ENCODE data around the gene PLCG2.
"Not testable (repeated sequence)": the region's sequence is repeated elsewhere in the genome, so short reads cannot be mapped to it uniquely, and the experiment has no call there.

Gene PLCG2

DNA sequence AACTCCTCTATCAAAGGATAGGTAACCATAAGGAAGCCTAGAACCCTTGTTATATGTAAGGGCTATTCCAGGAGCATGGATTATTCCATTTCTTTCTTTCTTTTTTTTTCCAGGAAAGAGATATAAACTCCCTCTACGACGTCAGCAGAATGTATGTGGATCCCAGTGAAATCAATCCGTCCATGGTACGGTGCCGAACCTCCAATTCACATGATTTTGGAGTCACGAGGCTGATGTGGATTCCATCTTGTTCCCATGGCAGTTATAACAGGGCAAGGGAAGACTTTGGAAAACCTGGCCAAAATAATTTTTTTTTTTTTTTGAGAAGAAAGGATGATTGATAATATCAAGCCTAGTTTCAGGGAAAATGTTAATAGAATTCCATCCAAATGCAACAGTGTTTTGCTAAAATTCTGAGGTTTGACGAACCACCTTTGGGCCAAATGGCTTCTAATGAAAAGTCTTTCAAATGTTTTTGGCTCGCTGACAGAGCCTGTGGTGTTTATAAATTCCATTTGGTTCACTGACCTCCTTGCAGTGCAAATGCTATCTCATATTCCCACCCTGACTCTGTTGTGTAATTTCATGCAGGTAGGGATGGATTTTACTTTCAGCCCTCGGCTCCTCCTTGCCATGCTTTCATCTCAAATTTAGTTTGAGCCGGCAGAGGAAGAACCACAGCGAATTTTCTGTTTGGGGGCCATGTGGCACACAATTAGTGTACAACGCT, 142.2 kb downstream of the PLCG2 start:
- DNase-seq, result no peak

DNA sequence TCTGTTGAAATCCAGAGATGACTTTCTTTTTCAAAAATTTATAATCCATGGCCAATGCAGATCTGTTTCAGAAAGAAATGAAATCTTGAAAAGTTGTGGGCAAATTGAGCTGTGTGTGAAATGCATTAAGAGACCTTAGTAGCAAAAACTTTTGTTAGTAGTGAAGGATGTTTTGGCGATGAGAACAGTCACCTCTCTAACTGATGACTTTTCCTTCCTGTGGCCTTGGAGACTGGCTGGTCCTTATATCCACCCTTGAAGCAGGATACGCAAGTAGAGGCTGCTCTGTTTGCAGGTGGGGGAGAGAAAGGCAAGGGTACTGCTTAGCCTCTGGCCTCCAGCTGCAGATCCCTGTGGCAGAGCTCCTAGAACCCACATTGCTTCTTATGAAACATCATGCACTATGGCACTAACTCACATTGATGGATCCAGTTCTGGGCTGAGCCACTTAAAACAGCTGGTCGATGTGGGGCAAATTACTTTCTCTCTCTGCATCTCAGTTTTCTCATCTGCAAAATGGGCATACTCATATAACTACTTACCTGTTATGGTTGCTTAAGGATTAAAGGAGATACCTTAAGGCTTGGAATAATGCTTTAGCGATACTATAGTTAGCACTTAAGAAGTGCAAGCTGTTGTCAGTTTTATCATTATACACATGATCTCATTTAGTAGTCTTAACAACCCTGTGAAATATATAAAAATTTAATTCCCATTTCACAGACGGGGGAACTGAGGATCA, 142.9 kb downstream of the PLCG2 start:
- DNase-seq, result no peak

DNA sequence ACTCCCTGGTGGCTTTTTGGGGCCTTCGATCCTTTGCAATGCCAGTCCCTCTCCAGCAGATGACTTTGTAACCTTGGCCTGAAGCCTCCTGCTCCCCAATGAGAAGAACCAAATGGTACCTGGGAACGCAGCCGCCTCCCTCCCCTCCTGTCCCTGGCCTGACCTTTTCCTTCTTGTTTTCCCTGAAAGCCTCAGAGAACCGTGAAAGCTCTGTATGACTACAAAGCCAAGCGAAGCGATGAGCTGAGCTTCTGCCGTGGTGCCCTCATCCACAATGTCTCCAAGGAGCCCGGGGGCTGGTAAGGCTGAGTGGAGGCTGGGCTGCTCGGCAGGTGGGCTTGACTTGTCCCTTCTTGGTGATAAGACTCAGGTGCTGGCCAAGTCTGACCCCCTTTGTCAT, 144.2 kb downstream of the PLCG2 start:
- DNase-seq, result no peak

DNA sequence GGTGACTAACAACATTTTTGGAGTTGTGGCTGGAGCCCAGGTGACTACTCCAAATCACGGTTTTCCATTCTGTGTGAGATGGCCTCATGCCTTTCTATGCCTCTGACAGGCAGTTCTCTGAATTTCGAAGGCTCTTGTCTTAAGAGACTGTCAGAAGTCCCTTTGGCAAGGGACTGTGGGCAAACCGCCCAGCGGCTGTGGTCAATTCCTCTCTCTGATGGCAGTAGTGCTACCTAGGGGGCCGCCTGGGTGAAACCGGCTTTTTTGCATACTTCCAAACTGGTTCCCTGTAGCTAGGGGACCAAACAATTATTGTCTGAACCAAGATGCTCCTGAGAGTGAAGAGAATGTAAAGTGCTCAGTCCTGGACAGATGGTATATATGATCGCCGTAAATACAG, 145.9 kb downstream of the PLCG2 start:
- no peak for DNase-seq

DNA sequence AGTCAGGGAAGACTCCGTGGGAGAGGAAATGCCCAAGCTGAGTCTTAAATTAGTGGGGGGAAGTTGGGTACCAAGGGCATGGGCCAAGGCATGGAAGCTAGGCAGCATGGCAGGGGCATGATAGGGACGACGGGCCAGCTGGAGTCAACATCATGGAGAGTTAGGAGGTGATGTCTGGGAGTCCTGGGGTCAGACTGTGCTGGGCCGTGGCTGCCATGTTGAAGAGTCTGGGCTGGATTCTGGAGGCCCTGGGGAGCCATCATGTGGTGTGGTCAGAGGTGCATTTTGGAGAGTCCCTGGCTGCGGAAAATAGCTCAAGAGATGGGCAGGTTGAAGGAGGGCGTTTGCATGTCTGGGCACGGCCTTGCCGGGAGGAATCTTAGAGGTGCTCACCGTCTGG, 146.9 kb downstream of the PLCG2 start:
- no peak for DNase-seq

DNA sequence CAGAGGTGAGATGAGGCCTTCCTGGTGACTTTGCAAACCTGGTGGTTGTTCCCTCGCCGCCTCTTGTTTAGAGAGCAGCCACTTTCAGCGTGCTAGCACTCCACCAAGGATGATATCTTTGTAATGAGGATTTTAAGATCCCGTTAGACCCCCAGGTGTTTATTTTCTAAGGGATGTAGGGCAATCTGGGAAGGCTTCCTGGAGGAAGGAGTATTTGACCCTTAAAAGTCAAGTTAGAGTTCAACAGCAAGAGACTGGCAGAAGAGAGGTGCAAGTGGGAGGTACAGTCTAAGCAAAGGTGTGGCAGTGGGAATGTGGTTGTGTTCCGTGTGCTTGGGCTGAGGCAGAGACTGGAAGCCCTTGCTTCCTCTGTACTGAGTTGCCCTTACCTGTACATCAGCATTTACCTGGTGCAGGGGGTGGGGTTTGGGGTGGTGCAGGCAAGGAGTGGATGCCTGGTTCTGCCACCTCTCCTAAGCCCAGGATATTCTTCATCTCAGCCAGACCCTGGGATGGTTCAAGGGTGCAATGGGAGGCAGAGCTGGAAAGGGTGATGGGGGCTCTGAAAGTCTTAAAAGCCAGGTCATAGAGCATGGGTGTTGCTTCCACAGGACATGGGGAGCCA, 148.6 kb downstream of the PLCG2 start:
- DNase-seq, result no peak

DNA sequence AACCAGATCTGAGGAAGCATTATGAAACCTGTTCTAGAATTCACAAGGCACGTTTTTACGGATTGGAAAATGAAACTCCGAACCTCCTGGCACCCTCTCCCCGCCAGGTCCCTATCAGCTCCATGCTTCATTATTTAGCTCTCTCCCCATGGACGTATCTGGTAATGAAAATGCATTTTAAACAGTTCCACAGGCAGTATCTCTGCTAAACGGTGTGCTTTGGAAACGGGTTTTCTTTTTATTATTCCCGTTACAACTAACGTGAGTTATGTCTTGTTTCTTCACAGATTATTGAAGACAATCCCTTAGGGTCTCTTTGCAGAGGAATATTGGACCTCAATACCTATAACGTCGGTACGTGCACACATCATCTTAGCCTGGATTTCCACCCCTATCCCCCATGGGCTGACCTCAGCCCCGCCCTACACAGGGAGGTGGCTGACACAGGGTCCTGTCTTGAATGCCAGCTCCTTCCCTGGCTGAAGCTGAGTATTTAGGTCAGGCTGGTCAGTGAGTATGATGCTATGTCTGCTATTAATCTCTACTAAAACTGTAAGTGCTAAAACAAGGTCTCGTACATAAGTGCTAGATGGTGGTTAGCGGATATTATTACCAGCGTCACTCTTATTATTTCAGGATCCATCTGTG, 149.3 kb downstream of the PLCG2 start:
- no peak for DNase-seq

DNA sequence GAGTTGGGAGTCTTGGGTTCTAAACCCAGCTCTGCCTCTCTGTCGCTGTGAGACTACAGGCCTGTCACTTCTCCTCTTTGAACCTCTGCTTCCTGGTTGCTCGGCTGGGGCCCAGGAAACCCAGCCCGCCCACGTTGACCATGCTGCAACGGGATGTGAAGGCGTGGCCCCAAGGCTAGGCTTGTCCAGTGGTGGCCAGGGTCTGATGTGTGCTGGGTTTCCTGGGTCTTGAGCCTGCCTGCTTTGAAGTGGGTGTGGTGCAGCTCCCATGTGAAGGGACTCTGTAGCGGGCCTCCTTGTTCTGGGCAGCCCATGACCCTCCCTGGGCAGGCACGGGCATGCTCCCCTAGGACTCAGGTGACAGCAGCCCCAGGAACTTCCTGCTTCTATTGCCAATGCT, 149.9 kb downstream of the PLCG2 start:
- DNase-seq, result no peak

DNA sequence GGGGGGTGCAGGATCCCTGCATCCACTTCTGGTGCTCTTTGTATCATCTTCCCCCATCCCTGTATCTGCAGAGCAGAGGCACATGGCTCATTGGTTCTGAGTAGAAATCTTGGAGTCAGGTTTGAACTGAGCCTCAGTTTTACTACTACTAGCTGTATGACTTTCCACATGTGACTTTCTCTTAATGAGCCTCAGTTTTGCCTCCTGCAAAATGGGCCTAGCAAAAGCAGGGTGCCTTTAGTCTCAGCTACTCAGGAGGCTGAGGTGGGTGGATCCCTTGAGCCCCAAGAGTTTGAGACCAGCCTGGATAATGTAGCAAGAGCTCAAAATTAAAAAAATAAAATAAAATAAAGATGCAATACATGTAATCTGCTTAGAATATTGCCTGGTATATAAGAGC, 150.8 kb downstream of the PLCG2 start:
- DNase-seq, result no peak

DNA sequence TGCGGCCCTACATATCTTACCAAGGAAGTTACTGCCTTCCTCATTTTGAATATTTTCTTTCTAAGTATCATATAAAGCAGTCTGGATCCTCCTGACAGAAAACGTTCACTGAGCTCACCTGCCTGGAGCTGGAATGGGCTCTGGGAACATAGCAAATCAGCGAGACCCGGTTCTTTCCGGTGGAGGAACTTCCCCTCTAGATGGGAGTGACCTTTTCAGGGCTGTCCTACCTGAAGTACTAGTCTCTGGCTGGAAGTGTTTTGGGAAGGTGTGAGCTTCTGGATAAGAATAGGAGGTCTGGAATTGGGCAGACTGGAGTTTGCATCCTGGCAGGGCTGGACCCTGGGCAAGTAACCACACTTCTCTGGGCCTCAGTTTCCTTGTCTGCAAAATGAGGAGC, 152.8 kb downstream of the PLCG2 start:
- no peak for DNase-seq

DNA sequence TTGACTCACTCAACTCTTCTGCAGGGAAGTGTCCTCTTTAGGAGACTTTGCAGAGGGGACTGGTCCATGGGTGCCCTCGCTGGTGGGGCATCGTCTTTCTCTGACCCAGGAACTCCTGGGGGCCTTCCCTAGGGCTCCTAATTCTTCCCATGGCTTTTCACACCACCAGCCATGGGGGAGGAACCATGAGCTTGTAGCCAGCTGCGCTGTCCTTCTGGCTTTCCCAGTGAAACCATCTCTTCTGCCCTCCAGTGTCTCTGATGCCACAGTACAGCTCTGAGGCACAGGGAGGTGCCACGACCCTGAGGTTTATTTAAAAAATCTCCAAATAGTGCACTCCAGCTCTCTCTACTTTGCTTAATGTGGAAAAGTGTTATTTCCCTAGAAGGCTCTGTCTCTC, 153.6 kb downstream of the PLCG2 start:
- DNase-seq, result no peak

DNA sequence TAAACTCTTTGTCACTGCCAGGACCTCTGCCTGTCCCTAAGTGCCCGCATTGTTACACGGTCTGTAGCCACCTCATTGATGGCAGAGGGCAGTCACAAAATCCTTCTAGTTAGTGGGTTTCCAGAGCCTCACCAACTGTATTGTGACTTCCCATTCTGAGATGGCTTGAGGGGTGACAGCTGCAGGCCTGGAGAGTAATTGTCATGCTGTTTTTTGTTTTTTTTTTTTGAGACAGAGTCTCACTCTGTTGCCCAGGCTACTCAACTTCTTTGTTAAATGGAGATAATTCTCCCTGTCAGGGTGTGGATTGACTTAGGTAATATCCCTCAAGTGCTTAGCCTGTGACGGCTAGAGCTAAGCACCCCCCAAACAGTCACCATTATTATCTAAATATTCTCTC, 154.3 kb downstream of the PLCG2 start:
- no peak for DNase-seq

DNA sequence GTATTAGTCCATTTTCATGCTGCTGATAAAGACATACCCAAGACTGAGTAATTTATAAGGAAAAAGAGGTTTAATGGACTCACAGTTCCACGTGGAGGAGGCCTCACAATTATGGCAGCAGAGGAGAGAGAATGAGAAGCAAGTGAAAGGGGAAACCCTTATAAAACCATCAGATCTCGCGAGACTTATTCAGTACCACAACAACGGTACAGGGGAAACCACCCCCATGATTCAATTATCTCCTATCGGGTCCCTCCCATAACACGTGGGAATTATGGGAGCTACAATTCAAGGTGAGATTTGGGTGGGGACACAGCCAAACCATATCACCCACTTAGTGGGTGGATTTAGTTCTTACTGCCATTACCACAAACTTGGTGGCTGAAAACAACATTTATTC, 155.6 kb downstream of the PLCG2 start:
- not testable (repeated sequence) for DNase-seq

DNA sequence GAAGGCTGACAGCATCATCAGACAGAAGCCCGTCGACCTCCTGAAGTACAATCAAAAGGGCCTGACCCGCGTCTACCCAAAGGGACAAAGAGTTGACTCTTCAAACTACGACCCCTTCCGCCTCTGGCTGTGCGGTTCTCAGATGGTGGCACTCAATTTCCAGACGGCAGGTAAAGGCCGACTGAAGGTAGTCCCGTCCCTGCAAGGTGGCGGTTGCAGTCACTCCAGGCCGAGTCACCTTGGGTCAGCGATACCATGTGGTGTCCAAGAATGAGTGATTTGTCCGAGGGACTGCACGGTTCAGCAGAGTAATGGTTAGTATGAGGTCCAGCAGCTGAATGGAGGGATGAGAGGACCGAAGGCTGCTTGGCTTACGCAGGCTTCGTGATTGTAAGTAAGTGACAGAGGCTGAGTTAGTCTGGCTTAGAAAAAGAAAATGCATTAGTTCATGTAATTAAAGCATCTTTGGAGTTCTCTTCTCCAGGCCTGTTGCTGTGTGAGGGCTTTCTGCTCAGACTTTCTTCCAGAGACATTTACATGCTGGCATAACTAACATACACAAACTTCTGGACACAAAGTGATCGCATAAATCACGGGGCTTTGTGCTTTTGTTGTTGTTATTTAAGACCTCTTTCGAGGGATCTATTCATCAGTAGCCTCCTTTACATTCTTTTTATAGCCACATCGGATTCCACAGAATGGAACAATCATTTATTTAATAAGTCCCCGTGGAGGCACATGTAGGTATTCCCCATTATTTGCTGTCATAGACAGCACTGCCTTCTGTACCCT, 157.3 kb downstream of the PLCG2 start:
- no peak for DNase-seq

DNA sequence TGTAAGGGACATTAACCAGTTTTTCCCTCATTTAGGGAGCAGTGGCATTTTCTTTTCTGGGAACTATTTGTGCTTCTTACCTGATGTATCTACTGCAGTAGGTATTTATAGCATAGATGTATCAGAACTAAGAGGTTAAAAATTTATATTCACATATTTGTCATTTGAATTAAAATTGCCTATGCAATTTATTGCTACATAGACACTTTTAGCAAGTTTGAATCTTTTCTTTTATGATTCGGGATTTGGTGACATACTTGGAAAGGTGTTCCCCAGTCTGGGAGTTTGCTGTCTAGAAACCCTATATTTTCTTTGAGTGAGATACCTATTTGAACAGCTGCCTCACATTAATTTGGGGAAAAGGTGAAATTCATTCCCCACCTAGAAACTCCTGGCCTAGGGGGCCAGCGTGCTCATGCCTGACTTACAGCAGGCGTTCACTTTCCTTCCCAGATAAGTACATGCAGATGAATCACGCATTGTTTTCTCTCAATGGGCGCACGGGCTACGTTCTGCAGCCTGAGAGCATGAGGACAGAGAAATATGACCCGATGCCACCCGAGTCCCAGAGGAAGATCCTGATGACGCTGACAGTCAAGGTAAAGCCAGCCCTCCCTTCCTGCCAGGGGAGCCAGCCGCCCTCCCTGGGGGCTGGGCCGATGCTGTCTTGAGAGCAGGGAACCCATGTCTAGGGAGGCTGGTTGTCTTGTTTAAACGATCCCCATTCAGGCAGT, 158.4 kb downstream of the PLCG2 start:
- DNase-seq, result no peak

DNA sequence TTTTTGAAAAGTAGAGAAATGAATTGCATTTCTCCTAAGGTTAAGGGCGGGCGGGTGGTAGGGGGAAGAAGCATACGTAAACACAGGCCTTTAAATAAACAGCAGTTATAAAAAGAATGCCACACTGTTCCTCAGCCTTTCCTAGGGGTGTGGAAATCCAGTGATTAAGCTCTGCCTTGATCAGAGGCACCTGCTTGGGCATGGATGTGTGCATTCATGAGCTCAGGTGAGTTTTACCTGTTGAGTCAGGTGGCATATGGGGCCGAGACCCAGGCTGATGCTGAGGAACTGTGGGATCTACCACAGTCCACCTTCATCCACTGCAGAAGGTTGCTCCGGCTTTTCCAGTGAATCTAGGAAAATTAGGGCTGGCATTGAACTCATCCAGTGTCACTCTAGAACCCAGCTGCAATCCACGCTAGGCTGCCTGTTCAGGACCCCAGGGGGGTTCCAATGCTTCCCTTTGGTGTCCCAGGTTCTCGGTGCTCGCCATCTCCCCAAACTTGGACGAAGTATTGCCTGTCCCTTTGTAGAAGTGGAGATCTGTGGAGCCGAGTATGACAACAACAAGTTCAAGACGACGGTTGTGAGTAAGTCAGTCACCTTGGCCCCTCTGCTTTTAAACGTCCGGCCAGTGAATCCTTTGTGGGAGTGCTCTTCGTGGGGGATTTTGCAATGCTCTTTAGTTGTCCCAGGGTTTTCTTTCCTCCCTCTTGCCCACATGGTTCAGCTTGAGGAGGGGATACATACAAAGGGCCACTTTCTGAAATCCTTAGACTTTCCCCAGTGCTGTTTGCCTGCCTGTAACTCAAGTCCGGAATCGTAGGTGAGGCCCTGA, 159.5 kb downstream of the PLCG2 start:
- DNase-seq, result no peak

DNA sequence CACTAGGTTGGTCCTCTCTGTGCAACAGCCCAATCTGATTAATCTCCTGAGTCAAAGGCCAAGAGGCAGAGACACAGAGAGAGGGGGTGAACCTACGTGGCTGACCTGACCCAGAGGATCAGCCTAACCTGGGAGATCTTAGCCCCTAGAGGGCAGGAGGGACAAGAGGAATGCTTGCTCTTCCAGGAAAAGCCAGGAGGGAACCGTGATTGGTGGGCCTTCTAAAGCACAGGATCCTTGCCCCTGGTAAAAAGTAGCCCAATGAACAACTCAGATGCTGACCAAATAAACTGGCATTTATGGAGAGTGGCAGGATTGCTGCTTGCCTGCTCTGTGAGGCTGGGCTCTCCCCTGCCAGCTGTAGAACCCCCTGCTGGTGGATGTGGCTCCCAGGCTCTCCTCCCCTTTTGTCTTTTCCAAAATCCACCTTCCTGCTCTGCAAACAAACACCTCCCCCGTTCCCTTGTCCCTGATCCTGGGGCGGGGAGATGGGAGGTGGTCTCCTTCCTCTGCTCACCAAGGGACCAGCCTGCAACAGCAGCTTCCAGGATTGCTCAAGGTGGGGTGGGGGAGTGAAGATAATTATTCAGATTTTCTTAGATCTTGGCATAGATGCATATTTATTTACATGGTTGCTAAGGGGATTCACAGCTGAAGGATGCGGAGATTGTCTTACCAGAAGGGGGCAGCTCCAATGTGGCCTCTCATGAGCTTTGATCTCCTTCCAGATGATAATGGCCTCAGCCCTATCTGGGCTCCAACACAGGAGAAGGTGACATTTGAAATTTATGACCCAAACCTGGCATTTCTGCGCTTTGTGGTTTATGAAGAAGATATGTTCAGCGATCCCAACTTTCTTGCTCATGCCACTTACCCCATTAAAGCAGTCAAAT, 160.3 kb downstream of the PLCG2 start:
- no peak for DNase-seq

DNA sequence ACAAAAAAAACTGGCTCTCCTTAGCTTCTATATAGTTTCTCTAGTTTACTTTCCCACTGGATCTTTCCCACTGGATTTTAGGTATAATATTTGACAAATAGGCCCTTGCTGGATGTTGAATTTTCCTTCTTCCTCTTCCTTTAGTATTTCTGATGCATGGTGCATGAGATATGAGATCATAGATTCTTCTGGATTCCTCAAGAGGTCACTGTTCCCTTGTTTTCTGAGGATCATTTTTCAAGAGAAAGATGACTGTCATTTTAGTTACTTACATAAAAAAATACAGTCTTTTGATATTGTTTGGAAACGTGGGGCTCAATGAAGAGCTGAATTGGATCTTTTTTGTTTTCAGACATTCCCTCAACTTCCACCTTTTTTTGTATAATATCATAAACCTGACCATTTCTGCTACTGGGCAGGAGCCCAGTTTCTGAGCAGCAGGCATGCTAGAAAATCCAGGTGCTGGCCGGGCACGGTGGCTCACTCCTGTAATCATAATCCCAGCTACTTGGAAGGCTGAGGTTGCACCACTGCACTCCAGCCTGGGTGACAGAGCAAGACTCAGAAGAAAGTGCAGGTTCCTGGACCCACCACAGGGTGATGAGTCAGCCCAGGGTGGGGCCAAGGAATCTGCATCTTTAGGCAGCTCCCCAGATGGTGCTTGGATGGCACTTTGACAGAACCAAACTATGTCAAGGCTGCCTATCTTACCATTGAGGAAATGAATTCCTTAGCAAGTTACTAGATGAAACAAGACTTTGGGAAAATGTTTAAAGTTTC, 161.9 kb downstream of the PLCG2 start:
- DNase-seq, result no peak

DNA sequence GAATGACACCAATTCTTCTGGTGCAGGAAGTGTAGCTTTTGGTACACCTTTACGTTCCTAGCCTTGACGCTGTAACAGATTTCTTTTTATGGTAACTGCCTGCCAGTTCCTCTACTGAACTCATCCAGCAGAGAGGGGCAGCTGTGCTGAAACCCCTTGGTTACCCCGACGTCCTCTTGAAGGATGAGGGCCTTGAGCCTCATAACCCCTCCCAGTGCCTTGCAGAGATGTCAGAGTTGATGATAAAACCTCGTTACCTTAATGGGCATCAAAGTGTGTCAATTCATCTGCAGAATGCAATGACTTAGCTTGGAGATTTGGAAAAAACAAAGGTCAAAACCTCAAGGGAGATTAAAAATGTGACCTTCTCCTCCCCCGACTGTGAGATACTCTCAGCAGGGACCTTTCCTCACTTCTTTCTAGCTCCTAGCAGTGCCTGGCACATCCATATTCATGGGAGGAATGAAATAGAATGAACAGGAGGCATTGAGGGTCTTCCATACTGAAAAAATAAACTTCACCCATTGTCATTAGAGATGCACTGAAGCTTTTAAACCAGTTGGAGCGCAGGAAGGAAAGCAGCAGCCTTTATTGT, 163.0 kb downstream of the PLCG2 start:
- DNase-seq, result no peak

Measured in NCI-H1048 (cell line).